Right lung (tissue), 5 donors: ENCODE data around the gene ECHDC1. TPM values are rescaled to one million over a fixed set of nuclear protein-coding genes. Genes with fewer than 3 reads are reported as not detected.

ENCODE experiments used
- polyA plus RNA-seq, 5 donors: library from polyadenylated mRNA; unstranded; fragments of 120-200 nt; gene quantifications; one replicate each; pipeline versions ENCODE4 v1.2.1 to v1.2.3, GENCODE V29; 2013; ENCODE audit warnings: inconsistent platforms in 1 of 5, low replicate concordance in 1 of 5; ENCODE audit not compliant: insufficient read length in 5 of 5, insufficient read depth in 1 of 5

ECHDC1 gene
- polyA plus RNA-seq, 5 donors: 64.0 to 94.6 (median 80.2) TPM

Other genes with a start within 250 kb of the ECHDC1 start
- gene RSPO3, start 224.9 kb downstream of the ECHDC1 start, polyA plus RNA-seq: 1 to 10 TPM; 4.9 to 8.0 (median 6.6) TPM
- gene RNF146, start 76.7 kb downstream of the ECHDC1 start, polyA plus RNA-seq: 100 to 1,000 TPM in 4 of 5 donors, 10 to 100 TPM in 1; 76.2 to 137 (median 117) TPM
- gene KIAA0408, start 115.8 kb upstream of the ECHDC1 start, polyA plus RNA-seq: 10 to 100 TPM; 21.4 to 55.6 (median 47.1) TPM
- gene C6orf58, start 233.6 kb upstream of the ECHDC1 start, polyA plus RNA-seq: 1 to 10 TPM in 3 of 5 donors, under 1 TPM in 2; 0.55 to 2.0 (median 1.3) TPM